PC-3 (cell line): Measurements from ENCODE around the gene GBF1.

Experiments used
- CTCF ChIP-seq: fragments of 300-600 bp; sonication (generic); conservative IDR thresholded peaks from 2 replicates; pipeline ENCODE4 v1.5.1; 2017; ENCODE audit warnings: antibody characterized with exemption, low read depth, mild to moderate bottlenecking, low read length
- EZH2 ChIP-seq: fragments of 300-600 bp; sonication (generic); IDR thresholded peaks from one replicate; pipeline ENCODE4 v1.6.1; 2017; ENCODE audit warnings: antibody characterized with exemption, mild to moderate bottlenecking, low read length; ENCODE audit not compliant: unreplicated experiment
- EZH2phosphoT487 ChIP-seq: fragments of 300-600 bp; sonication (generic); IDR thresholded peaks from 2 replicates; pipeline ENCODE4 v1.6.1; 2018; ENCODE audit warnings: mild to moderate bottlenecking, antibody characterized with exemption, low read length, borderline replicate concordance

GRCh38 chr10:102400598-102401341, 155.4 kb downstream of the GBF1 start:
- TF ChIP-seq CTCF (no peak), EZH2 (no peak), EZH2phosphoT487 (no peak)
